ENCODE data around the gene CACNB4.
"Not testable (repeated sequence)": the region's sequence is repeated elsewhere in the genome, so short reads cannot be mapped to it uniquely, and the experiment has no call there.

Gene CACNB4

DNA sequence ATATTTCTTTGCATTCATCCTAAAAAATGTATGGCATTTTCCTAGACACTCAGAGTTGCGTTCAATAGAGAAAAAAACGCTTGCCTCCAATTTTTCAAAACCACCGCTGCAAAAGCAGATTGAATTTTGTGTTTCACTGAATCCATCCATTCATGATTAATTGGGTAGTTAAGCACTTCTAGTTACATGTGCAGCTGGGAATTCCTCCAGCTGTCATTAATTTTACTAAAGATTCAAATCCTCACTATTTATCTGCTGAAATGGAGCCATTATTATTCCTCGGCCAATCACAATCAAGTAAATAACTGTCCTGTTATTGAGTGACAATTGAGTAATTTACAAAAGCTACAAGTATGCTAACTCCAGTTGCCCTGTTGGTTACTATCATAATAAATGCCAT, 194.8 kb downstream of the CACNB4 start:
- DNase-seq (ENCODE audit: low spot score) = no peak

- no peak for DNase-seq (ENCODE audit: low spot score)
These were observed 196.0 kb downstream of the CACNB4 start for GRCh38 chr2:151902829-151903228.

DNA sequence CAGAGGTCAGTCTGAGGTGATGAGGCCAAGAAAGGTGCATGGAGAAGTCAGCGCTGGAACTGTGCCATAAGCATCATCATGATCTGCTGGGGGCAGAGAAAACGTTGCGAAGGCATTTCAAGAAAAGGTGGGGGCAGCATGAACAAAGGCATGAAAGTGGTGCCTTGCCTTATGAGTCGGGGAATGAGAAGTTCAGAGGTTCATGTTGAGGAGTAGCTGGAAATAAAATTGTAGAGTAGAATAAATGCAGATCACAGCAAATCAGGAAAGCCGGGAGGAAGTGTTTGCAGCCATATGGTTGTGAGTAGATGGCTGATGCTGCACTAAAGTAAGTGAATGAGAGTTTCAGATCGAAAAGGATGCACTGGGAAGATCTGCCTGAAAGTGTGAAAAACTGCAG, 198.5 kb downstream of the CACNB4 start:
- no peak for DNase-seq (ENCODE audit: low spot score)

- no peak for DNase-seq (ENCODE audit: low spot score)
These were observed 199.7 kb downstream of the CACNB4 start for GRCh38 chr2:151899156-151899555.

- DNase-seq (ENCODE audit: low spot score) = no peak
These were observed 207.2 kb downstream of the CACNB4 start for GRCh38 chr2:151891566-151892194.

GRCh38 chr2:151887164-151887563, 211.7 kb downstream of the CACNB4 start:
- DNase-seq (ENCODE audit: low spot score) = no peak

GRCh38 chr2:151886241-151886640, 212.6 kb downstream of the CACNB4 start:
- no peak for DNase-seq (ENCODE audit: low spot score)

- DNase-seq (ENCODE audit: low spot score) = no peak
These were observed 215.9 kb downstream of the CACNB4 start for GRCh38 chr2:151882786-151883445.

DNA sequence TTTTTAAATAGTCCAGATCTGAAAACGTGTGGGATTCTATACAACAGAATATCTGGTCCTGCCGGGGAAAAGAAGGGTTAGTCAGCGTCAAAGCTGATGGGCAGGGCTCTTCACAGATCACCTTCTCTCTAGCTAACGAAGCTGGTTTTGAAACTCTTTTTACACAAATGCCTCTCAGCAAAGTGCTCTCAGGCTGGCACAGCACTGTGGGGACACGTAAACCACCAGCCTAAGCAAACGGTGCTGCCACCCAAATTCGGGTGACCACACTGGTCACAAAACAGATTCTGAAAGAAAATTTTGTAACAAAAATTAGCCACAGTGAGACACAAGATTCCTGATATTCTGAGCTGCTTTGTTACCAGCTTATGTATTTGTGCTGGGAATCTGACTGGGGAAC, 217.5 kb downstream of the CACNB4 start:
- DNase-seq (ENCODE audit: low spot score) = no peak

- DNase-seq (ENCODE audit: low spot score) = no peak
These were observed 218.3 kb downstream of the CACNB4 start for GRCh38 chr2:151880586-151880985.

DNA sequence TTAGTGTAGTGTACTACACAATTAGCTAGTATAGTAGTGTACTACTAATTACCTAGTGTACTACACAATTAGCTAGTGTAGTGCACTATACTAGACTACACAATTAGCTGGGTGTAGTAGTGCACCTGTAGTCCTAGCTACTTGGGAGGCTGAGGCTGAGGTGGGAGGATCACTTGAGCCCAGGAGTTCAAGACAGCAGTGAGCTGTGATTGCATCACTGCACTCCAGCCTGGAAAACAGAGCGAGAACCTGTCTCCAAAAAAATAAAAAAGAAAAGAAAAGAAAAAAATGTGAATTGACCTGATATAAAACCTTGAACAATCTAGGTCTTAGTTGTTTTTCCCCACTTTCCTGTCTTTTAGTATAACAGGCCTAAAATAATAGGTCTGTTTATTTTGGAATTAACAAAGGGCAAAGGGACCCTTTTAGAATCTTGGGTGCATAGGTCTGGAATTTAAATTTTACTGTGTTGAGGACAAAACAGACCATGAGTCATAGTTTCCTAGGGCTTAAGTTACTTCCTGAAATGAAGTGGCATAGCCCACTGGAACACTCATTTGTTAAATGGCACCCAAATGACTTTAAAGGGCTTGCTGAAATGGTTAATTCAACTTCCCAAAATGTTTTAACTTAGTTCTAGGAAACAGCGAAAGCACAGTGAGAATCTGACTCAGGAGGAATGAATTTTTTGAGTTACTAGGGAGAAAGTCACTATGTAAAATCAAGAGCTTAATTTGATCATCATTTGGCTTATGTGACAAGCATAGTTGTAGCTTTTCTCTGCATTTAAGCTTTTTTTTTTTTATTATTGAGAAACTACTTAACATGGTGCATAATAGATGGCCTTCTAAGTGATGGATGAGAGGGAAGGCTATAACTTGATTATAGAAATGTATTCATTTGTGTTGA, 219.9 kb downstream of the CACNB4 start:
- peak; percentile 66 for DNase-seq (ENCODE audit: low spot score)

DNA sequence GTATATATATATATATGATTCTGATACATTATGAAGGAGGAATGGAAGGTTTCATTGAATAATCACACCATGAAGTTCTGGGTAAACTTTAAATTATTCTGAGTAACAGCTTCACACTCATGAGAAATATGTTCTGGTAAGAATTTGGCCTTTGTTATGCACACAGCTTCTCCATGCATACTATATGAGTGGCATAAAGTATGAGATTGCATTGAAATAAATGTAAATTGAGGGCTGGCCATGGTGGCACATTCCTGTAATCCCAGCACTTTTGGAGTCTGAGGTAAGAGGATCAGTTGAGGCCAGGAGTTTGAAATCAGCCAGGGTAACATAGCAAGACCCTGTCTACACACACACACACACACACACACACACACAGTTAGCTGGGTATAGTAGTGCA, 220.6 kb downstream of the CACNB4 start:
- no peak for DNase-seq (ENCODE audit: low spot score)

GRCh38 chr2:151875631-151876030, 223.2 kb downstream of the CACNB4 start:
- not testable (repeated sequence) for DNase-seq (ENCODE audit: low spot score)

DNA sequence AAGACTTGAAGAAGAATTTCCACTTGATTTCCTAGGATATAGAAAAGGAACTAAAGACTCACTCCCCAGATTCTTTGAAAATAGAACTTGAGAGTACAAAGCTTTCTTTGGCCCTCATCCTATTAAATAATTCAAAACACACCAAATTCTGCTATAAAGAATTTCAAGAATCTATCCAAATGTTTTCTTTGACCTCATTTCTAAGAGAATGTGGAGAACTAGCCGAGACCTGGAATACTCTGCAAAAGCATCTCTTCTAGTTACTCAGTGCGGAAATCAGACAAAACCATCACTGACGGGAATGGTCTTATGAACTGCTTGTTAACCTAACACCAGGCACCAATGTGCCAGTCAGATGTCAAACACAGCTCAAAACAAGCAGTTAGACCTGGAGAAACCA, 226.4 kb downstream of the CACNB4 start:
- DNase-seq (ENCODE audit: low spot score) = no peak

DNA sequence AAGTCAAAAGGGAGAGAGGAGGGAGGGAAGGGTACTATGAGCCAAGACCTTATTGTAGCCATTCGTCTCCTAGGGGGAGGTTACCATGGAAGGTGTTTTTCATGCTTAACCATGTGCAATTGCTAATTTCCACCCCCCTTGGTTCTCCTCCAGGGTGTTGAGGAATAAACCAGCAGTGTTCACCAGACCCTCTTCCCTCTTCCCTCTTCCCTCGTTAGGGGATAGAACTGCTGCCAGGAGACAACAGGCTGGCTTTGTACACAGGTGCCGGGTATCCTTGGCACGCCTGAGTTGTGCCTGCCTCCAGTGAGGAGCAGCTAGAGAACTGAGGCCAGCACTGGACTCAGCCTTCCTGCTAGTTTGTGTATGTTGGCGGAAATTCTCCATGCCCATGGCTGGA, 229.6 kb downstream of the CACNB4 start:
- DNase-seq (ENCODE audit: low spot score) = no peak

- no peak for DNase-seq (ENCODE audit: low spot score)
These were observed 236.1 kb downstream of the CACNB4 start for GRCh38 chr2:151862700-151863099.

DNA sequence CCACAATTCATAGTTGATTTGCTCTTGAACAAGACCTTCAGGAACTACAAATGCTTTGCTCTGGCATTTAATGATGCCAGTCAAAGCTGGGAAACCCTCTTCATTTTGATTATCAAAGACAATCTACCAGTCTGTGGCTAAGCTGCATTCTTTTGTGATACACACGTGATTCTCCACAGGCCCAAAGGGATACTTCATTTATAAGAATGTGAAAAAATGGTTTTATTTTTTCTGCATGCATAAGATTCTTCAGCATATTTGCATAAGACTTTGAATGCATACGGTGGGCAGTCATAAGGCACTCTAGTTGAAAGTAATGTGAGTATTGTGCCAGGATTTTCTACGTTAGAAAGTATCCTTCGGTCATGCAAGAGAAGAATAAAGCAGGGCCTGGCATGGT, 237.7 kb downstream of the CACNB4 start:
- DNase-seq (ENCODE audit: low spot score) = no peak

DNA sequence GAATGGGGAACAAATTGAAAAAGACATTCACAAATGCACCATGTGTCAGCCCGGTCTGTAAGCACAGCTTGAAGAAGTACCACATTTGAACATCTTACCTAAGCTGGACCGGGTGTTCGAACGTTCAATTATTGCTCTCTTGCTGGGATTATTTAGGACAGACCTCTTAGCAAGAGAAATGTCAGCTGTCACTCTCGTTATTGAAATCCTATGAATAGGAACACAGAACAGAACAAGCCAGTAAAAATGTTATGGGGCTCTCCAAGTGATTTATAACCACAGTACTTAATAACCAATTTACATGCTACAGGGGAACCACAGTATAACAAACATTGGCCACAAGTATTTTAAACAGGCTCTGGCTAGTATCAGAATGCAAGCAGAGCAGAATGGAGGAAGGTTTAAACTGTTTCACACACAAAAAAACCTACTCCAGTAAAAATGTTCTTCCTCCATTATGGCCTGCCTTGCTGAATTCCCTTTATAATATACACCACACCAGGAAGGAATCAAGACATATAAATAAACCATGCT, 238.2 kb downstream of the CACNB4 start:
- DNase-seq (ENCODE audit: low spot score) = no peak

DNA sequence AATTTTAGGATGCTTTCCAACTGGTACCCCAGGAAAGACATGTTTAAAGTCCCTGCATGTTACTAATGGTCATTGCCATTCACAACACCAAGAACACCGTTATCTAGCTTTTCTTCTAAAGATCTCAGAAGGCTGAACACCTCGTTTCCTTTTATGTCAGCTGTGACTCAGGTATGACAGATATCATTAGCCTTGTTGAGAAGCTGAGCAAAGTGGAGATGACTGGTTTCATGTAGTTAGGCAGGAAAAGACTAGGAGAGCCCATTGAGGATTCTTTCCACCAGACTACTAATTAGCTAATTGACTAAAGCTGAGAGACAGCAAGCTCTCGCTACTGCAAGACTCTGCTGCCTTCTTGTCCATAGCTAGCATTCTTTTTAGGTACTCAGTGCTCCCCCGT, 238.6 kb downstream of the CACNB4 start:
- peak; percentile 37 for DNase-seq (ENCODE audit: low spot score)

GRCh38 chr2:151857650-151858049, 241.2 kb downstream of the CACNB4 start:
- no peak for DNase-seq (ENCODE audit: low spot score)

DNA sequence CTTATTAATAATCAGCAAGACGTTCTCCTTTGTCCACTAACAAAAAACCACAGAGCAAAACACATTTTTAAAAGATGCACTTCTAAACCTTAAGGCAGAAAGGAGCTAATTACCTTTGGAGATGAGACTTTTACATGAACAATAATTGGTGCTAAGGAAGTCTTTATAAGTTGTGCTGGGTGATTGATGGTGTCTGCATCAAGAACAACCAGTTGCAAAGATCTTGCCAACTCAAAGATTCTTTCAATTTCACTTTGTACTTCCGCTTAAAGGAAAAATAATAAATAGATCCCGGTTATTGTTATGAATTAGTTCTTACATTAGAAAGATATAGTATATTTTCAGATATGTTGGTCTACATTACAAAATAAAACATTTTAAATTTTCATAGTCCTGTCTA, 243.7 kb downstream of the CACNB4 start:
- no peak for DNase-seq (ENCODE audit: low spot score)

DNA sequence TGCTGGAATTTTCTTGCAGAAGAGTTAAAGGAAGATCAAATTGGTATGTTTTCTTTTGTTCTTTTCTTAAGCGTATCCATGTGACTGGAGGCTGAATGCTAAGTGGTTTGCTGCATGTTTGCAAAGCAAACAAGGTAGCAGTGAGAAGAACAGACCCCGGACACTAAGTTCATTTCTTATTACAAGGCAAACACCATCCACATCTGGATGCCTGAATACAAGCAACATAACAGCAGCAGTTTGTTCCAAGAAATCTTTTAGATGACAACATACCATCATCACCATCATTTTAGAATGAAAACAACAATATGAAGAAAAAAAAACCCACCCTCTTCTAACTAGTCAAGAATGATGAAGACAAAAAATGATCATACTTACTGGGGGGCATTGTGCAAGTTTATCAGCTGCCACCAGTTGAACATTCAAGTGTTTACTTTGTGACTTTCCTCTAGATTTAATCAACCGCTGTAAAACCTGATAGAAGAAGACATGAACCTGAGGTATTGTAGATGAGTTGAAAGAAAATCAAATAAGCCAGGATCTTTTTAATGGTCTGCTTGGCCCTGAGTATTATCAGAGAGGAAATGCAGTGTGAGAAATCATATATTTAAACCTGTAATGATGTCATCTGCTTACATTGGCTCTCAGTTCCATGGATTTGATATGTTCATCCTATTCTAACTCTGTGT, 245.6 kb downstream of the CACNB4 start:
- DNase-seq (ENCODE audit: low spot score) = no peak

Measured in RKO (cell line).